Astrocyte (in vitro differentiated cells and primary cell): ENCODE measurements around the gene SPAG9.

Source experiments
- EZH2 ChIP-seq: IDR thresholded peaks from 2 replicates; pipeline ENCODE4 v1.6.1; 2012; ENCODE audit warnings: mild to moderate bottlenecking, low read length, inconsistent platforms; ENCODE audit not compliant: insufficient read depth
- TF ChIP-seq, protein P1 (sequence below): IDR thresholded peaks from 2 replicates; pipeline ENCODE4 v1.5.1; 2011; ENCODE audit warnings: low read depth, mild to moderate bottlenecking, inconsistent platforms, low read length, moderate library complexity; ENCODE audit not compliant: insufficient read depth

DNA sequence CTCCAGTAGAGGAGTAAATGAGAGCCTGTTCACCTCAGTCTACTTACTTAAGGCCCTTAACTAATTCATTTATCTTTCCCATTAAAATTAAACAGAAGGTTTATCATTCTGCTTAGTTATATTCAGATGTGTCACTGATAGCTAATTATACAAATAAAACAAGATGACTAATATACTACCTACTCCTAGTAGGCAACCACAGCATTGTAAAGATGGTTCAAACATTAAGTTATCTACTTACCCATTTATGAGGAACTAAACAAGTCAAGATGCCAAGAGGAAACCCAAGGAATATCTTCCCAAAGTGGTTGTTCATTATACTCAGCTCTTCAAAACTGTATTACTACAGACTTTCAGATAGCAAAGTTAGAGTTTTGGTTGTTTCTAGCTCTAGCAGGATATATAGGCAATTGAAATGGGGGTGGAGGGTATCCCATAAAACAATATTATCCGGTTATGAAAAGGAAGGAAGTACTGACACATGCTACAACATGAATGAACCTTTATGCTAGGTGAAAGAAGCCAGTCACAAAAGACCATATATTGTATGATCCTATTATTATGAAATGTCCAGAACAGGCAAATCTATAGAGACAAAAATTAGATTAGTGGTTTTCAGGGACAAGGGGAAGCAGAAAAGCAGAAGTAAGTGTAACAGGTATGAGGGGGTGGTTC lies 56.5 kb downstream of the SPAG9 start:
- TF ChIP-seq, protein P1, sequence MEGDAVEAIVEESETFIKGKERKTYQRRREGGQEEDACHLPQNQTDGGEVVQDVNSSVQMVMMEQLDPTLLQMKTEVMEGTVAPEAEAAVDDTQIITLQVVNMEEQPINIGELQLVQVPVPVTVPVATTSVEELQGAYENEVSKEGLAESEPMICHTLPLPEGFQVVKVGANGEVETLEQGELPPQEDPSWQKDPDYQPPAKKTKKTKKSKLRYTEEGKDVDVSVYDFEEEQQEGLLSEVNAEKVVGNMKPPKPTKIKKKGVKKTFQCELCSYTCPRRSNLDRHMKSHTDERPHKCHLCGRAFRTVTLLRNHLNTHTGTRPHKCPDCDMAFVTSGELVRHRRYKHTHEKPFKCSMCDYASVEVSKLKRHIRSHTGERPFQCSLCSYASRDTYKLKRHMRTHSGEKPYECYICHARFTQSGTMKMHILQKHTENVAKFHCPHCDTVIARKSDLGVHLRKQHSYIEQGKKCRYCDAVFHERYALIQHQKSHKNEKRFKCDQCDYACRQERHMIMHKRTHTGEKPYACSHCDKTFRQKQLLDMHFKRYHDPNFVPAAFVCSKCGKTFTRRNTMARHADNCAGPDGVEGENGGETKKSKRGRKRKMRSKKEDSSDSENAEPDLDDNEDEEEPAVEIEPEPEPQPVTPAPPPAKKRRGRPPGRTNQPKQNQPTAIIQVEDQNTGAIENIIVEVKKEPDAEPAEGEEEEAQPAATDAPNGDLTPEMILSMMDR: no peak
- no peak for TF ChIP-seq EZH2
